Heart right ventricle (tissue), 16 donors: ENCODE results near the gene PDGFRA. TPM values are rescaled to one million over a fixed set of nuclear protein-coding genes. Genes with fewer than 3 reads are reported as not detected.
A peak's percentile ranks its signal among the peaks of the same experiment; 100 is the strongest.

Source experiments
- ATAC-seq, 8 donors: fragments of 200-7000 bp; cut with Tn5 transposase; one replicate each; pipeline ENCODE4 v1.9.1; 2020; ENCODE audit warnings: mild to moderate bottlenecking in 8 of 8, moderate library complexity in 8 of 8, moderate number of reproducible peaks in 1 of 8
- DNase-seq, 2 donors: peaks; one replicate each; pipeline ENCODE4 v3.0.0-alpha.2; 2020
- H3K27ac ChIP-seq, 10 donors: fragments of 200-600 bp; sonication (generic) in 2 of 10; one replicate each; pipeline versions ENCODE4 v1.5.0 to v1.8.0; 2020 to 2022; ENCODE audit warnings: mild to moderate bottlenecking in 3 of 10
- H3K27me3 ChIP-seq, 7 donors: fragments of 200-600 bp; one replicate each; pipeline ENCODE4 v1.8.0; 2021 to 2022; ENCODE audit warnings: mild to moderate bottlenecking in 2 of 7
- H3K36me3 ChIP-seq, 9 donors: fragments of 200-600 bp; sonication (generic) in 1 of 9; one replicate each; pipeline versions ENCODE4 v1.5.0 to v1.8.0; 2020 to 2022; ENCODE audit warnings: mild to moderate bottlenecking in 2 of 9
- H3K4me1 ChIP-seq, 9 donors: fragments of 200-600 bp; sonication (generic) in 1 of 9; one replicate each; pipeline versions ENCODE4 v1.5.0 to v1.8.0; 2020 to 2022; ENCODE audit warnings: mild to moderate bottlenecking in 4 of 9
- H3K4me3 ChIP-seq, 10 donors: fragments of 200-600 bp; sonication (generic) in 2 of 10; one replicate each; pipeline versions ENCODE4 v1.5.0 to v1.8.0; 2020 to 2022; ENCODE audit warnings: mild to moderate bottlenecking in 7 of 10, moderate library complexity in 2 of 10
- H3K9me3 ChIP-seq, 11 donors: fragments of 200-600 bp in 10 of 11; sonication (generic) in 2 of 11; one replicate each; pipeline versions ENCODE4 v1.5.0 to v1.8.0; 2013 to 2022; ENCODE audit warnings: mild to moderate bottlenecking in 2 of 11, control low read depth in 1 of 11, moderate library complexity in 1 of 11
- WGBS, 2 donors: extraction: QIAGEN DNeasy Blood & Tissue Kit; methylation state at CpG; one replicate each; pipeline ENCODE4 v1.1.7; 2013; ENCODE audit warnings: inconsistent platforms in 1 of 2; 5-methylcytosine and 5-hydroxymethylcytosine counted together
- intact Hi-C, 10 donors: fragments of 100-400 bp; cut with DNase I; formaldehyde crosslinking; loops; one replicate each; pipeline versions ENCODE4 v1.11.1 to v1.14.2; 2022
- polyA plus RNA-seq, 2 donors: library from polyadenylated mRNA; stranded (reverse); fragments of 200-250 nt; gene quantifications; one replicate each; pipeline ENCODE4 v1.2.3, GENCODE V29; 2013
- total RNA-seq, 10 donors: library from RNA; stranded (reverse); fragmentation: NEBNext Ultra II Directional in 3 of 10; extraction: Animal tissue kit (Norgen Biotek cat#: 25700) in 3 of 10; gene quantifications; one replicate each; pipeline versions ENCODE4 v1.2.1 to v1.2.4, GENCODE V29; 2021 to 2023
- TF ChIP-seq, protein P1 (sequence below), 9 donors: fragments of 200-600 bp; sonication (generic) in 2 of 9; IDR thresholded peaks; one replicate each; pipeline versions ENCODE4 v1.5.0 to v1.8.0; 2021 to 2022; ENCODE audit warnings: antibody characterized with exemption in 9 of 9, mild to moderate bottlenecking in 5 of 9, moderate library complexity in 1 of 9
- donor health status: Arrhythmogenic right ventricular cardiomyopathy.
- donor health status: ischemic (EF 13 %, LVEDD 7.1; RV severe dilation, severe dysfunction).
- donor health status: healthy with polysubstance abuse.
- donor health status: DM: no; HTN: yes; CAD: no.
- donor health status: DM: no; HTN: no; CAD: no.
- donor health status: ischemic (EF 25% LVEDD 6.9; RV normal size, moderate dysfunction).
- donor health status: ischemic (EF 25% LVEDD 5.7; RV mildly dilated, moderate dysfunction).
- donor health status: healthy.
- donor health status: DM: yes; HTN: yes; CAD: no.
- donor health status: Ischemic cardiomyopathy.
- donor health status: ischemic (EF 35%, LVEDD 5.7; RV mildly dilated, moderate dysfunction).
- donor health status: nonischemic (EF 11% LVEDD 7.7; RV severe dilation, severe dysfunction).
- donor health status: DM: yes; HTN: yes; CAD: no.
- donor health status: PGD.
- donor health status: ischemic (EF 29% LVEDD 5.4; RV normal size, mild dysfunction).
- donor health status: nonischemic (EF 23%, LVEDD 6.1; RV moderate dilation, normal function).

Gene PDGFRA
- total and polyA plus RNA-seq, 12 donors: 6.5 to 57.5 (median 11.6) TPM

DNA sequence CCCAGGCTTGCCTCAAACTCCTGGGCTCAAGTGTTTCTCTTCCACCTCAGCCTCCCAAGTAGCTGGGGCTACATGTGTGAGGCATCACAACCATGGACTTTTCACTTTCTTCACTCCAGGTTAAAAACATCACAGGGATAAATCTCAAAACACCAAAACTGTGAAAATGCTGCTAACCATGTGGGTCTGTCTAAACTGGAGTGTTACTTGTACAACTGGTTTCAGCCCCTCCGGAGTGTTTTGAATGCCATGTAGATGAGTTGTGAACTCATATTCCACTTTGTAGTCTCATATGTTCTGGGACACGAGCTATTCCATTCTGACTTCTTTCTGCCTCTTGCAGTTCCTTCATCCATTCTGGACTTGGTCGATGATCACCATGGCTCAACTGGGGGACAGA lies 43.0 kb downstream of the PDGFRA start:
- DNase-seq (no peak), ATAC-seq (no peak)
- peaks cover 0 to 20% (median 11%) of the 10 kb centered on the region in 9 donors for H3K4me1 ChIP-seq
- TF ChIP-seq, protein P1, sequence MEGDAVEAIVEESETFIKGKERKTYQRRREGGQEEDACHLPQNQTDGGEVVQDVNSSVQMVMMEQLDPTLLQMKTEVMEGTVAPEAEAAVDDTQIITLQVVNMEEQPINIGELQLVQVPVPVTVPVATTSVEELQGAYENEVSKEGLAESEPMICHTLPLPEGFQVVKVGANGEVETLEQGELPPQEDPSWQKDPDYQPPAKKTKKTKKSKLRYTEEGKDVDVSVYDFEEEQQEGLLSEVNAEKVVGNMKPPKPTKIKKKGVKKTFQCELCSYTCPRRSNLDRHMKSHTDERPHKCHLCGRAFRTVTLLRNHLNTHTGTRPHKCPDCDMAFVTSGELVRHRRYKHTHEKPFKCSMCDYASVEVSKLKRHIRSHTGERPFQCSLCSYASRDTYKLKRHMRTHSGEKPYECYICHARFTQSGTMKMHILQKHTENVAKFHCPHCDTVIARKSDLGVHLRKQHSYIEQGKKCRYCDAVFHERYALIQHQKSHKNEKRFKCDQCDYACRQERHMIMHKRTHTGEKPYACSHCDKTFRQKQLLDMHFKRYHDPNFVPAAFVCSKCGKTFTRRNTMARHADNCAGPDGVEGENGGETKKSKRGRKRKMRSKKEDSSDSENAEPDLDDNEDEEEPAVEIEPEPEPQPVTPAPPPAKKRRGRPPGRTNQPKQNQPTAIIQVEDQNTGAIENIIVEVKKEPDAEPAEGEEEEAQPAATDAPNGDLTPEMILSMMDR (IDR thresholded peaks at IDR 0.05): no peak
- H3K4me3 ChIP-seq: no peak overlapping the region
- H3K36me3 ChIP-seq: peaks cover 0 to 47% (median 0%) of the 10 kb centered on the region in 9 donors
- no peak overlapping the region for H3K27ac ChIP-seq
- WGBS, 2 donors: 96% methylated on average over 3 of the region's 3 CpGs
- no peaks in the 10 kb centered on the region for H3K9me3 ChIP-seq
- intact Hi-C loops: no loop called here
- no peaks in the 10 kb centered on the region for H3K27me3 ChIP-seq

DNA sequence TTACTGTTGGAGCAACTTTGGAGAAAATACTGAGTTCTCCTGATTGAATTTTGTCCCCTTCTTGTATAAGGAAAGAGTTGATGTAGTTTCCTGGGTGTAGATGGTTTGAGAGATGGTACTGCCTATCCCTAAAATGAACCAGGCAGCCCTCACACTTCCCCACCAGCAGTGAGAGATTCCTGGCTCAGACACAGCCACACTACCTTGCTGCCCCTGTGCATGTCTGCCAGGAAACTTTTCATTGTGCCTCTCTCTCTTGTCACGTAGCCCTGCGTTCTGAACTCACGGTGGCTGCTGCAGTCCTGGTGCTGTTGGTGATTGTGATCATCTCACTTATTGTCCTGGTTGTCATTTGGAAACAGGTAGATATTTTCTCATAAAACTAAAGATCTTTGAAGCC lies 45.2 kb downstream of the PDGFRA start:
- ATAC-seq: peak in 3 of 8 donors; percentile 43 to 65 (median 52)
- intact Hi-C loops: no loop called here
- no peak overlapping the region for H3K27ac ChIP-seq

DNA sequence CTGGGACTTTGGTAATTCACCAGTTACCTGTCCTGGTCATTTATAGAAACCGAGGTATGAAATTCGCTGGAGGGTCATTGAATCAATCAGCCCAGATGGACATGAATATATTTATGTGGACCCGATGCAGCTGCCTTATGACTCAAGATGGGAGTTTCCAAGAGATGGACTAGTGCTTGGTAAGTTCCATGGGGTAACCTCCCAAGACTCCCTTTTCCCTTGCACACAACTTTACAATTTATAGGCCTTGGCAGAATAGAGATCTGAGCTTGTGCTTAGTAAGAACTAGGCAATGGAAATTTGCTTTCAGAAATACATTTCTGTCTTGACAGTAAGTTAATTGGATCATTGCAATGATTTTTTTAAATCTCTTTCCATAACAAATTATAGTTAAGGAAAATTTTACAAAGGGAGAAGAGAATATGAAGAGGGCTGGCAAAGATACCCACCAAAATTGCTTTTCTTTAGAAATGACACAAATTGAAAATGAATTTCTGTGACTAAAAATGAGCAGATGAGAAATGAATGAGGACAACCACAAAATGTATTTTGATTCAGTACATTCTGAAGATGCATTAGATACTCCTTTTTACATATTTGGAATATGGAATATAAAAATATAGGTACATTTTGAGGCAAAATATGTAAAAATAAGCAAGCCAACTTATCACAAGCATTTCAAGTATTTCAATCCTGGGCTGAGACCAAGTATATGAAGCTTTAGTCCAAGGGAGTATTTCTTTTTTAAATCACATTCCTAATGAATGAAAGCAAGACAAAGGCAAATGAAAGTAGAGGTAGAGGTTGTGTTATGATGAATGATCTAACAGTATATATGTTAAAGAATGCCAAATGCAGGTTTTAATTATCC lies 45.9 kb downstream of the PDGFRA start:
- TF ChIP-seq, protein P1 (IDR thresholded peaks at IDR 0.05): no peak
- Histone ChIP-seq H3K9me3 (no peaks in the 10 kb centered on the region), H3K4me1 (peaks cover 0 to 37% (median 19%) of the 10 kb centered on the region in 9 donors), H3K4me3 (no peak overlapping the region), H3K27ac (no peak overlapping the region), H3K27me3 (no peaks in the 10 kb centered on the region), H3K36me3 (peaks cover 0 to 43% (median 0%) of the 10 kb centered on the region in 9 donors)
- ATAC-seq (no peak), DNase-seq (no peak)
- WGBS, 2 donors: 94 to 96% methylated on average over 3 of the region's 3 CpGs
- intact Hi-C loops: no loop called here

More for the DNA sequence above, 45.2 kb downstream of the PDGFRA start:
- no peak for DNase-seq
- Histone ChIP-seq H3K9me3 (no peaks in the 10 kb centered on the region), H3K4me1 (peaks cover 0 to 33% (median 19%) of the 10 kb centered on the region in 9 donors), H3K4me3 (no peak overlapping the region), H3K27me3 (no peaks in the 10 kb centered on the region), H3K36me3 (peaks cover 0 to 43% (median 0%) of the 10 kb centered on the region in 9 donors)
- WGBS, 2 donors: 62 to 70% methylated on average over 3 of the region's 3 CpGs
- TF ChIP-seq, protein P1 (IDR thresholded peaks at IDR 0.05): no peak

DNA sequence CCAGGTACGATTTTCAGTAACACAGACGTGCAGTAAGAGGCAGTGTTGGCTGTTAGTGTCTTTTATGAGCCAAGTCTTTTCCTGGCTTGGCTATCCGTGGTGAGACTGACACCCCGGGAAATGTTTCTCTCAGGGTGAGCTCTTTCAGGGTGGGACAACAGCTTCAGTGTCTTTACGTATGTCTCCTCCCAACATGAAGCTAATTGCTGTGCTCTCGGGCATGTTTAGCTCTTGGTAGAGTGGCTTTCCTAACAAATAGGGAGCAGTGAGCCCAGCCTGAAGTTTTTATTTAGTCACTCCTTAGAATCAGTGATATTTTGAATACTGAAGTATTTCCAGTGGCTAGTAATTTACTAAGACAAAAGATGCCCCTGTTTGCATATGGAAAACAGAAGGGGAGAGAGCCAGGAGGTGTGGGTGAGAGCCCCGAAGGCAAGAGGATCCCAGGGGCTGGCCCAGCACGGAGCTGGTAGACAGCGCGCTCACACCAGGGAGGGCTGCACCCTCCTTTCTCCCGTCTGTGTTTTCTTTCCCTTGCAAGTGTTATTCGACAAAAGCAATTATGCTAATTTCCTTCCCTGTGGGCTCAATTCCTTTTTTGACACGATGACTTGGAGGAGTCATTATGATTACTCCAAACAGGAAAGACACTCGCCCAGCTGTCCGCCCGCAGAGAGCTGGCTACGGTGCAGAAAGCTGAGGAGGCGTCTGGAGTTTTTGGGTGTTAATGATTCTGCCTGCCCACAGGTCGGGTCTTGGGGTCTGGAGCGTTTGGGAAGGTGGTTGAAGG lies 47.7 kb downstream of the PDGFRA start:
- DNase-seq (no peak), ATAC-seq (no peak)
- peak overlapping the region in 5 of 10 donors; percentile 4 to 28 (median 23) for H3K27ac ChIP-seq
- no peaks in the 10 kb centered on the region for H3K9me3 ChIP-seq
- intact Hi-C loops: no loop called here
- WGBS, 2 donors: 29 to 44% methylated on average over 20 of the region's 20 CpGs
- TF ChIP-seq, protein P1 (IDR thresholded peaks at IDR 0.05): no peak
- H3K4me3 ChIP-seq: peak overlapping the region in 3 of 10 donors; percentile 2 to 6 (median 3)
- H3K27me3 ChIP-seq: no peaks in the 10 kb centered on the region
- H3K36me3 ChIP-seq: peaks cover 0 to 43% (median 0%) of the 10 kb centered on the region in 9 donors
- peaks cover 2 to 55% (median 35%) of the 10 kb centered on the region in 9 donors for H3K4me1 ChIP-seq
